ENCODE measurements around the gene SEMA4D.

The SEMA4D gene

GRCh38 chr9:89427621-89428221 lies 70.2 kb downstream of the SEMA4D start:
- DNase-seq: peak in 1 of 6 experiments; percentile 26

GRCh38 chr9:89426384-89426961 lies 71.4 kb downstream of the SEMA4D start:
- no peak for DNase-seq

- DNase-seq: no peak
Measured at GRCh38 chr9:89425921-89426383, 72.0 kb downstream of the SEMA4D start.

- DNase-seq: no peak
Measured at GRCh38 chr9:89425024-89425805, 72.7 kb downstream of the SEMA4D start.

GRCh38 chr9:89422151-89422975 lies 75.5 kb downstream of the SEMA4D start:
- peak in 1 of 6 experiments; percentile 26 for DNase-seq

- DNase-seq: no peak
Measured at GRCh38 chr9:89421595-89421994, 76.3 kb downstream of the SEMA4D start.

- DNase-seq: no peak
Measured at GRCh38 chr9:89420397-89421178, 77.3 kb downstream of the SEMA4D start.

GRCh38 chr9:89419978-89420394 lies 77.9 kb downstream of the SEMA4D start:
- peak in 4 of 6 experiments; percentile 20 to 61 (median 40) for DNase-seq

GRCh38 chr9:89418882-89419640 lies 78.9 kb downstream of the SEMA4D start:
- peak; percentile 17 to 66 (median 54) for DNase-seq

- DNase-seq: no peak
Measured at GRCh38 chr9:89418474-89418845, 79.5 kb downstream of the SEMA4D start.

- DNase-seq: no peak
Measured at GRCh38 chr9:89417832-89418473, 80.0 kb downstream of the SEMA4D start.

GRCh38 chr9:89414670-89415324 lies 83.1 kb downstream of the SEMA4D start:
- DNase-seq: no peak

- DNase-seq: no peak
Measured at GRCh38 chr9:89413963-89414638, 83.8 kb downstream of the SEMA4D start.

GRCh38 chr9:89412951-89413350 lies 85.0 kb downstream of the SEMA4D start:
- no peak for DNase-seq

- no peak for DNase-seq
Measured at GRCh38 chr9:89412541-89412940, 85.4 kb downstream of the SEMA4D start.

GRCh38 chr9:89411759-89412158 lies 86.2 kb downstream of the SEMA4D start:
- no peak for DNase-seq

- no peak for DNase-seq
Measured at GRCh38 chr9:89410641-89411350, 87.1 kb downstream of the SEMA4D start.

GRCh38 chr9:89410022-89410421 lies 87.9 kb downstream of the SEMA4D start:
- DNase-seq: no peak

- no peak for DNase-seq
Measured at GRCh38 chr9:89409466-89409865, 88.4 kb downstream of the SEMA4D start.
